ENCODE results near the gene NTNG1.

DNA sequence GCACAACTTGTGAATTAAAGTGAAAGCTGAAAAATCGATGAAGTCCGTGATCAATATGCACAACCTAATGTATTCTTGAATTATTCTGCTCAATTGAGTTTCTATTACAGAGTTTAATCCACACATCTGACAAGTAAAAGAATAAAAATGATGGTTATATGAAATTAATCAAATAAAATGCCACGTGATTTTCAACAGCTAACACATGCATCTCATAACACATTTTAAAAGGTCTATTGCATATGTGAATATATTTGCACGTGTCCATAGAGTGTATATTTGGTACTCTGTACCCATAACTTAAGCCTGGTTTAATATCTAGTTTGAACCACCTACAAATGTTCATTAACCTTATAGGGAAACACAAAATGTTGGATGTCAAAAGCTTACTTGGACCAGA lies 266.2 kb downstream of the NTNG1 start:
- TF ChIP-seq CTCF (IDR thresholded peaks at IDR 0.05) (no peak), EZH2phosphoT487 (IDR thresholded peaks at IDR 0.05) (no peak)

Data from neural progenitor cell (in vitro differentiated cells).